Measurements from ENCODE around the gene TCEA3. TPM values are rescaled to one million over a fixed set of nuclear protein-coding genes. Genes with fewer than 3 reads are reported as not detected.

Gene TCEA3
- total RNA-seq, result 100 to 1,000 TPM in 2 of 3 donors, 10 to 100 TPM in 1; 95.7 to 200 (median 125) TPM
- long read RNA-seq, donor 1, transcript TCEA3-203 (11 exons, 1,559 nt), result major isoform, 69 of 94 reads
- long read RNA-seq, donor 1, partial matches to known transcripts, result 6 of 94 reads
- long read RNA-seq, donor 1, other reads (novel, unspliced or antisense), result 17 of 94 reads
- long read RNA-seq, donor 2, transcript TCEA3-203 (11 exons, 1,559 nt), result major isoform, 151 of 211 reads
- long read RNA-seq, donor 2, partial matches to known transcripts, result 21 of 211 reads
- long read RNA-seq, donor 2, other reads (novel, unspliced or antisense), result 35 of 211 reads

- DNase-seq, result peak; percentile 75 to 85 (median 85)
- peak within 1 kb of the TSS; percentile 56 for H3K4me3 ChIP-seq
- intact Hi-C loops (cut with DNase I, micrococcal nuclease), result no loop called here
- H3K9me3 ChIP-seq, result no peaks in the 10 kb centered on the region
- TF ChIP-seq, protein P1, sequence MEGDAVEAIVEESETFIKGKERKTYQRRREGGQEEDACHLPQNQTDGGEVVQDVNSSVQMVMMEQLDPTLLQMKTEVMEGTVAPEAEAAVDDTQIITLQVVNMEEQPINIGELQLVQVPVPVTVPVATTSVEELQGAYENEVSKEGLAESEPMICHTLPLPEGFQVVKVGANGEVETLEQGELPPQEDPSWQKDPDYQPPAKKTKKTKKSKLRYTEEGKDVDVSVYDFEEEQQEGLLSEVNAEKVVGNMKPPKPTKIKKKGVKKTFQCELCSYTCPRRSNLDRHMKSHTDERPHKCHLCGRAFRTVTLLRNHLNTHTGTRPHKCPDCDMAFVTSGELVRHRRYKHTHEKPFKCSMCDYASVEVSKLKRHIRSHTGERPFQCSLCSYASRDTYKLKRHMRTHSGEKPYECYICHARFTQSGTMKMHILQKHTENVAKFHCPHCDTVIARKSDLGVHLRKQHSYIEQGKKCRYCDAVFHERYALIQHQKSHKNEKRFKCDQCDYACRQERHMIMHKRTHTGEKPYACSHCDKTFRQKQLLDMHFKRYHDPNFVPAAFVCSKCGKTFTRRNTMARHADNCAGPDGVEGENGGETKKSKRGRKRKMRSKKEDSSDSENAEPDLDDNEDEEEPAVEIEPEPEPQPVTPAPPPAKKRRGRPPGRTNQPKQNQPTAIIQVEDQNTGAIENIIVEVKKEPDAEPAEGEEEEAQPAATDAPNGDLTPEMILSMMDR (IDR thresholded peaks at IDR 0.05), result no peak
- ATAC-seq, result peak; percentile 60
- H3K36me3 ChIP-seq (ENCODE audit: low read depth), result no peaks in the 10 kb centered on the region
- H3K4me1 ChIP-seq (ENCODE audit: low read depth), result peaks cover 26% of the 10 kb centered on the region
These were observed at the start of gene TCEA3 for GRCh38 chr1:23424293-23425192. Gene TCEA3, minus strand, starts transcription at chr1:23424748. Its CDS starts 115 bp downstream, at chr1:23424633.

GRCh38 chr1:23473037-23473800 is 48.7 kb upstream of the TCEA3 start:
- intact Hi-C loops (cut with DNase I, micrococcal nuclease), result no loop called here
- ATAC-seq, result peak; percentile 15
- DNase-seq, result no peak
- TF ChIP-seq, protein P1 (IDR thresholded peaks at IDR 0.05), result no peak
- Histone ChIP-seq H3K9me3 (no peaks in the 10 kb centered on the region), H3K4me1 (ENCODE audit: low read depth) (no peaks in the 10 kb centered on the region), H3K36me3 (ENCODE audit: low read depth) (no peaks in the 10 kb centered on the region), H3K4me3 (no peak overlapping the region)

- ATAC-seq (no peak), DNase-seq (no peak)
- H3K4me3 ChIP-seq, result no peak overlapping the region
- no peaks in the 10 kb centered on the region for H3K9me3 ChIP-seq
- intact Hi-C loops (cut with DNase I, micrococcal nuclease), result no loop called here
- TF ChIP-seq, protein P1 (IDR thresholded peaks at IDR 0.05), result no peak
- no peaks in the 10 kb centered on the region for H3K36me3 ChIP-seq (ENCODE audit: low read depth)
- no peaks in the 10 kb centered on the region for H3K4me1 ChIP-seq (ENCODE audit: low read depth)
These were observed 47.9 kb upstream of the TCEA3 start for GRCh38 chr1:23472351-23473036.

DNA sequence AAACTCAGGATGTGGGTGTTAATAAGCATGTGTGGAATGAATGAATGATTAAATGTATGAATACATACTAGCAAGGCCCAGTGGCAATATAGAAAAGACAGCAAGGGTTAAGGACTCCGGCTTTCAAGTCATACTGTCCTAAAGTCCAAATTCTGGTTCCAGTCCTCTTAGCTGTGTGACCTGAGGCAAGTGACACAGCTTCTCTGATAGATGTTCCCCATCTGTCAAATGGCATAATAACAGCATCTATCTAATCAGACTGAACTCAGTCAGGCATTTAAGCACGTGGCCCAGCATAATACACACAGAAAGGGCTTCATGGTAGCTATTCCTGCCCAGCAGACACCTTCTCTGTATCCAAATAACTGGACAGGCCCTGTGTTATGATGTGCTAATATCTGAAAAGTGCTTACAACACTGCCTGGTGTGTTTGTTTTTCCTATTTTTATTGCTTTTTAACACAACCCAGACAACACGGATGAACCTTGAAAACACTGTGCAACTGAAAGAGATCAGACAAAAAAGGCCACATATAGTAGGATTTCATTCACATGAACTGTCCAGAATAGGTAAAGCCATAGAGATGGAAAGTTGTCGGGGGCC is 47.0 kb upstream of the TCEA3 start:
- Histone ChIP-seq H3K4me3 (no peak overlapping the region), H3K9me3 (no peaks in the 10 kb centered on the region), H3K4me1 (ENCODE audit: low read depth) (no peaks in the 10 kb centered on the region), H3K36me3 (ENCODE audit: low read depth) (no peaks in the 10 kb centered on the region)
- DNase-seq (no peak), ATAC-seq (no peak)
- TF ChIP-seq, protein P1 (IDR thresholded peaks at IDR 0.05), result no peak
- intact Hi-C loops (cut with DNase I, micrococcal nuclease), result no loop called here
